ENCODE results near the gene CAMK1D. TPM values are rescaled to one million over a fixed set of nuclear protein-coding genes. Genes with fewer than 3 reads are reported as not detected.

CAMK1D gene
- total RNA-seq, 1 donor from 2014 or later = 2.3 TPM

- TF ChIP-seq CTCF (IDR thresholded peaks at IDR 0.05; ENCODE audit: insufficient read depth, low read length, poor library complexity, severe bottlenecking) = no peak
- Histone ChIP-seq H3K36me3 (ENCODE audit: control insufficient read depth, insufficient read depth, low read length) (no peaks in the 10 kb centered on the region), H3K27me3 (ENCODE audit: control insufficient read depth, insufficient read depth, low read length) (no peaks in the 10 kb centered on the region), H3K4me3 (ENCODE audit: low read depth, low read length) (no peak overlapping the region)
- DNase-seq (ENCODE audit: low read depth) = no peak
These were observed 276.2 kb downstream of the CAMK1D start for GRCh38 chr10:12625393-12626023.

DNA sequence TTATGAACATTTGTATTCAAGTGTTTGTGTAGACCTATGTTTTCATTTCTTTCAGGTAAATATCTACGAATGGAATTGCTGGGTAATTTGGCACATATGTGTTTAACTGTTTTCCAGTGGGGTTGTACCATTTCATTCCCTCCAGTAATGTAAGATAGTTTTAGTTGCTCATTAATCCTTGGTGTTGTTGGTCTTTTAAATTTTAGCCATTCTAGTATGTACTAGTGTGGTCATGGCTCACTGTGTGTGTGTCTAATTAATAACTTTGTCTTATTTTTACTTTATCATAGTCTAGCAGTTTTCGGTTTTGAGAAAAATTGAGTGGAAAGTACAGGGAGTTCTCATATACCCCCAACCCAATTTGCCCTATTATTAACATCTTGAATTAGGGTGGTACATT, 278.8 kb downstream of the CAMK1D start:
- no peak overlapping the region for H3K4me3 ChIP-seq (ENCODE audit: low read depth, low read length)
- TF ChIP-seq CTCF (IDR thresholded peaks at IDR 0.05; ENCODE audit: insufficient read depth, low read length, poor library complexity, severe bottlenecking) = no peak
- no peak for DNase-seq (ENCODE audit: low read depth)
- H3K27me3 ChIP-seq (ENCODE audit: control insufficient read depth, insufficient read depth, low read length) = no peaks in the 10 kb centered on the region
- no peaks in the 10 kb centered on the region for H3K36me3 ChIP-seq (ENCODE audit: control insufficient read depth, insufficient read depth, low read length)

GRCh38 chr10:12628964-12629766, 279.8 kb downstream of the CAMK1D start:
- no peak for DNase-seq (ENCODE audit: low read depth)
- no peaks in the 10 kb centered on the region for H3K27me3 ChIP-seq (ENCODE audit: control insufficient read depth, insufficient read depth, low read length)
- no peak overlapping the region for H3K4me3 ChIP-seq (ENCODE audit: low read depth, low read length)
- TF ChIP-seq CTCF (IDR thresholded peaks at IDR 0.05; ENCODE audit: insufficient read depth, low read length, poor library complexity, severe bottlenecking) = no peak
- no peaks in the 10 kb centered on the region for H3K36me3 ChIP-seq (ENCODE audit: control insufficient read depth, insufficient read depth, low read length)

- H3K27me3 ChIP-seq (ENCODE audit: control insufficient read depth, insufficient read depth, low read length) = no peaks in the 10 kb centered on the region
- TF ChIP-seq CTCF (IDR thresholded peaks at IDR 0.05; ENCODE audit: insufficient read depth, low read length, poor library complexity, severe bottlenecking) = no peak
- H3K4me3 ChIP-seq (ENCODE audit: low read depth, low read length) = no peak overlapping the region
- H3K36me3 ChIP-seq (ENCODE audit: control insufficient read depth, insufficient read depth, low read length) = no peaks in the 10 kb centered on the region
- no peak for DNase-seq (ENCODE audit: low read depth)
These were observed 280.4 kb downstream of the CAMK1D start for GRCh38 chr10:12629767-12630165.

- Histone ChIP-seq H3K4me3 (ENCODE audit: low read depth, low read length) (no peak overlapping the region), H3K36me3 (ENCODE audit: control insufficient read depth, insufficient read depth, low read length) (no peaks in the 10 kb centered on the region), H3K27me3 (ENCODE audit: control insufficient read depth, insufficient read depth, low read length) (no peaks in the 10 kb centered on the region)
- no peak for TF ChIP-seq CTCF (IDR thresholded peaks at IDR 0.05; ENCODE audit: insufficient read depth, low read length, poor library complexity, severe bottlenecking)
- DNase-seq (ENCODE audit: low read depth) = no peak
These were observed 281.9 kb downstream of the CAMK1D start for GRCh38 chr10:12631216-12631615.

Measured in kidney epithelial cell (primary cell).